HPDE6-E6E7 (cell line): ENCODE data around the gene FBXL13.
"Not testable (repeated sequence)": the region's sequence is repeated elsewhere in the genome, so short reads cannot be mapped to it uniquely, and the experiment has no call there.

Experiments
- DNase-seq: peaks from one replicate; pipeline ENCODE4 v3.0.0; 2011; ENCODE audit warnings: missing footprints; ENCODE audit errors: extremely low spot score

Gene FBXL13

DNA sequence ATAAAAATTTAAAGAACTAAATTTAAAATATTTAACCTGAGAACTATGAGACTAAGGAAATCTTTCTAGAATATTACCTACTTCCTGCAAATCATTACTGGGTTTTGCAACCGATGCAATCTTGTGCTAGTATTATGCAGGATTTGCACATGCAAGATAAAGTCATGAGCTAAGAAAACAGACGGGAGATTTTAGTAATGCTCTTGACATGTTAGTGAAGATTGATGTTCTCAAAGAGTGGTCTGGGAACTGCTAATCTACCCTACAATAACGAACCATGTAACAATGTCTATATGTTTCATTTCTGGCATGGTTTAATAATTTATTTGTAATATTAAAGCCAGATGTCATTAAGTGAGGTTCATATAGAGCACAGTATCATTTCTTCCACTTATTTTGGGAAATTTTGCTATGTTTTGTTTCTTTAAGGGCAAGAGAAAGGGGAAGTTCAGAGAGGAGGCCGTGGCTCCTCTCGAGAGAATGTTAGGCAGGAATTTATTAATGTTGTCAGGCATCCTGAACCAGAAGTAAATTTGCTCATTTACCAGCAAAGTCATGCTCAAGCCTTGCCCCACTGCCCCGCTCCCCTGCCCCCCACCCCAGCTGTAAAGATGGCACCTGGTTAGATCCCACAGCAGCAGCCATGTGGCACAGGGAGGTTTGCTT, 139.0 kb downstream of the FBXL13 start:
- no peak for DNase-seq

DNA sequence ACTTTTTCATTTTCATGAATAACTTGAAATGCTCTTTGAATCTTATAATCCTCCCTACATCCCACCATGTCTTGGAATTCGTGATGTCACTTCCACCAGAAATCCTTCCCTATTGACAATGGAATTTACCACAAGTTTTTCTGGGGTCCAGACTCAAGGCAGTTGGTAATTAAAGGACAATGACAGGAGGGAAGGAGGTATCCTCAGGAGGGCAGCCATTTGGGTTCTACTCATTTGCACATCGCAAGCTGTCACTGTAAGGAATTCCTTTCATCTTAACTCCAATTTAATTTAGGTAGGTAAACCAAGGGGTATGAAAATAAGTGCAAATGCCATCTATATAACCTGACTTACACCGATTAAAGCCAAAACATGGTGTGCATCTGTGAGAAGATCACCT, 139.9 kb downstream of the FBXL13 start:
- DNase-seq = no peak

DNA sequence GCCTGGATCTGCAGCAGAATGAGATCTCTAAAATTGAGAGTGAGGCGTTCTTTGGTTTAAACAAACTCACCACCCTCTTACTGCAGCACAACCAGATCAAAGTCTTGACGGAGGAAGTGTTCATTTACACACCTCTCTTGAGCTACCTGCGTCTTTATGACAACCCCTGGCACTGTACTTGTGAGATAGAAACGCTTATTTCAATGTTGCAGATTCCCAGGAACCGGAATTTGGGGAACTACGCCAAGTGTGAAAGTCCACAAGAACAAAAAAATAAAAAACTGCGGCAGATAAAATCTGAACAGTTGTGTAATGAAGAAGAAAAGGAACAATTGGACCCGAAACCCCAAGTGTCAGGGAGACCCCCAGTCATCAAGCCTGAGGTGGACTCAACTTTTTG, 140.4 kb downstream of the FBXL13 start:
- DNase-seq = no peak

DNA sequence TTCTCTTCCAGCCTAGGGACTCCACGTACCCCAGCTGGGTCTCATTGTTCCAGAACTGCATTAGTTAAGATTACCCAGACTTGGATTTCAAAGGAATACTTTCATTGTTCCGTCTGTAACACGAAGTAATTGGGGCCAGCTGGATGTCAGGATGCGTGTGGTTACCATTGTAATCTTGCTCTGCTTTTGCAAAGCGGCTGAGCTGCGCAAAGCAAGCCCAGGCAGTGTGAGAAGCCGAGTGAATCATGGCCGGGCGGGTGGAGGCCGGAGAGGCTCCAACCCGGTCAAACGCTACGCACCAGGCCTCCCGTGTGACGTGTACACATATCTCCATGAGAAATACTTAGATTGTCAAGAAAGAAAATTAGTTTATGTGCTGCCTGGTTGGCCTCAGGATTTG, 140.8 kb downstream of the FBXL13 start:
- DNase-seq = no peak

DNA sequence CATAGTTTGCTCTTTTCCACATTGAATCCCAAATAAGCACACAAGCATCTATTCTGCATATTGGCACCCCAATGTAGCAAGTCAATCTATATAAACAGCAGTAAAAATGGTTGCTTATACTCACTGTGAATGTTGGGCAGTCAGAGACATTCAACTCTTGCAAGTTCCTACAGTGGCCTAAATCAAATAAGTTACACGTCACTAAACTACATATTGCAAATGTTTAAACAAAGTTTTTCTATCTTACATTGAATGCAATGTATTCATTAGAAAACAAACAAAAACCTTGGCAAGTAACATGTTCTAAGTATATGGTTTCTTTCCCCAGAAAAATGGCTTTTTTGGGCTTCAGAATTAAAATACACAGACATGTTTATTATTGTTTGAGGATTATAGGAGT, 142.8 kb downstream of the FBXL13 start:
- DNase-seq = no peak

DNA sequence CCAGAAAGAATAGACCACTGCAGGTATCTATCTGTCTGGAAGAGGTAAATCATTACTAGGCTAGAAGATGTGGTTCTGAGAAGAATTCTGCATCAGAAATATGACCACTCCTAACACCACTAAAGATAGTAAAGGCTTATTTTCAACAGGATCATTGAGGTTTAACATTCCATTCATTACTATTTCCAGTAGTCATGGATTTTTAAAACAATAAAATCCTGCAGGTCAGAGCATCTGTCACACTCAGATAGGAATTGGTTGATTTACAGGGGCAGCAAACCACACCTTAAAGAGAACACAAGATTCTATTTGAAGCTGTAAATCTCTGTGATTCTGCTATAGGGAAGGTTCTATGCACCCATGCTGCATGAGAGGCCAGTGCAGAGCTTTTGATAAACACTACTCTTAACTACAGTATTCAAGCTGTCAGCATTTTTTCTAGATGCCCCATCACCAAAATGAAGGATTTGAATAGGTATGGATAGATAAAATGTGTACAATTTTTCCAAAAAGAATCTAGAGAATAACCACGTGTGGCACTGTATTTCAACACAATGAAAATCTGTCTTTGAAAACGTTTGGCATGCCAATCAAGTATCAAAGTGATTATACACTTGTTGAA, 147.2 kb downstream of the FBXL13 start:
- no peak for DNase-seq

DNA sequence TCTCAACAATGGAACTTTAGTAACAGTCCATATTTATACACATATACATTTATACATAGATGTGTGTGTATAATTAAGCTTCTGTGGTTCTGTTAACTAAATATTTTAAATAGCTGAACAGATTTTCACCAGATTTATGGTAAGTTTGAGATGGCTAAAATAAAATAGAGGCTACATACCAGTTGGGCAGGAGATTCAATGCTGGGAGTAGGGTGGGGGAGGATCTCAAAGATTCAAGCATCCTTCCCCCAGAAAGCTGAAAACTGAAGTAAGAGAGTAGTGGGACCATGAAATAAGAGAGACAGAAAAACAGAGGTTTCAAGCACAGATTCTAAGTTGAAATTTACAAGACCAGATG, 147.8 kb downstream of the FBXL13 start:
- DNase-seq = no peak

DNA sequence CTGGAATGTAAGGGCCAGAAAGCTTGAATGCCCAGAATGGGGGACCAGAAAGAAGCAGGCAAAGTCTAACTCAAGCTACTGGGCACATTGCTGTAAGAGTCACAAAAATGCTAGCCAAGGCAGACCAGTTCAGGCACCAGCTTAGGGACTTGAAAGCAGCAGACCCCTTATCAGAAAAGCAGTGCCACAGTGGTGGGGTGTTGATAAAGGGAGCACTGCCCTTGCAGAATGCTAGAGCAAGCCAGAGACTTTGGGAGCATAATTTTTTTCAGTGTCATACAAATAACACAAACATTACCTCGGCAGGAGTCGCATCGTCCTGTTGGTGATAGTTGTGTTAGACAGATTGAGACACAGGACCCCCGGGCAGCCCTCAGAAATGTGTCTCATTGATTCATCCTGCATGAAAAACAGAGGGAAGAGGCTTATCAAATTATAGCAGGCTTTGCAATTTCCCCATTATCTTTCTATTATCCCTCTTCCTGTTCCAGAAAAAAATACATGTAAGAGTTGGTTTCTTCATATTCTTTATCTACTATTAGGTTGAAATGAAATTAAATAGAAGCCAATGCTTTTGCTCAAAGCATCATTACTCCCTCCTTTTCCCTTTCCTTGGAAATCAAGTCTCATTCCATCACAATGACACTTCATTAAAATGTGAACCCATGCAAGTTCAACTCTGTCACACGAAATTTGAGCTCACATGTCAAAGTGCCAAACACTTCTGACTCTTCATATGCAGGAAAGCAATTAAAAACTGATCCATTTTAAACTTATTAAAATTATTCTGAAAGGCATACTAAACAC, 148.4 kb downstream of the FBXL13 start:
- DNase-seq = no peak

DNA sequence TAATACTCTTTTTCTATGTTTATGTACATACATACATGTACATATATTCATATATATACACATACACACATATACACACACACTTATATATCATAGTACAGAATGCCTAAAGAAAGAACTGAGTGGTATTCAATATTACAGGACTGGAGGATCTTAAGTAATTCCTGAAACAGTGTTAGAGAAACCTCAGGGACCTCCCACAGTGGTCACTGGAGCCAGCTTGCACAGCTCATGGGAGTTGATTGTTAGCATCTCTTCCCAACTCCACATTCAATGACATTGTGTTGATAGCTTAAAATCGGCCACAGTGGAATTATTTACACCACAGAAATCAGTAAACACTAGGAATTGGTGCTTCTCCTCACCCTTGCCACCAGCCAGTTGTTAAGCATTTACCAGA, 155.8 kb downstream of the FBXL13 start:
- DNase-seq = no peak

DNA sequence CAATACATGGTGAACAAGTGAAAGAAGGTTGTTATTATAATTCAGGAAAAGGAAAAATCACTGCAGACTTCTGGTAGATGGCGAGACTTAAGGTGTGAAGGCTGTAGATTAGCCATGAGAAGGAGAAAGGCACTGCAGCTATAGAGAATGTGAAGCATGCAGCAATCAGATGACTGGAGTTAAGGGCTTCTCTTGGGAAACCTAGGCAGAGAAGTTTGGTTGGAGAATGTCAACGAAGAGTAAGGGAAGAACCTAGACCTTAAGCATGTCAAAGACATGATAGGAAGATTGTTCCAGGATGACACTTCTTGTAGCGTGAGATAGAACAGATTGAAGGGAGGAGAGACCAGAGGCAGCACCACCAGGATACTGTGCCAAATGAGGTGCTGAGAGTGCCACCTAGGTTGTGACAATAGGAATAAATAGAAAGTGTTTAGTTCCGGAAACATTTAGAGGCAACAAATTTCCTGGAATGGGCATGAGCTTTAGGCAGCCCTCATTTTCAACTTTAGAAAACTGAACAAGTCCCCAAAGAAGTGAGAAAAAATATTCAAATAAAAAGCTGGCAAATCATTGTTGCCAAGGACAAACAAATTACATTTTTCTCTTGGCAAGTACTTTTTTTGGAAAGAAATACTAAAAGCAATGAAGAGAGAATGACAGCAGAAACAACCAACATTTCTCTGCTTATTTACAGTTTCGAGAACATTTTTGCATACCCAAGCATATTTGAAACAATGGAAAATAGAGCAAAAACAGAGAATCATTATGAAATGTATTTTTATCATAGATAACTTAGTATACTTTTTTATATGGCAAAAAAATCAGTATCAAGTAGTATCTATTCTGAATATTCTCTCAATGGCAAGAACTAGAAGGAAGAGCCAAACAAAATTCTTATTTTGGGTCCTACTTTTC, 156.9 kb downstream of the FBXL13 start:
- DNase-seq = no peak

DNA sequence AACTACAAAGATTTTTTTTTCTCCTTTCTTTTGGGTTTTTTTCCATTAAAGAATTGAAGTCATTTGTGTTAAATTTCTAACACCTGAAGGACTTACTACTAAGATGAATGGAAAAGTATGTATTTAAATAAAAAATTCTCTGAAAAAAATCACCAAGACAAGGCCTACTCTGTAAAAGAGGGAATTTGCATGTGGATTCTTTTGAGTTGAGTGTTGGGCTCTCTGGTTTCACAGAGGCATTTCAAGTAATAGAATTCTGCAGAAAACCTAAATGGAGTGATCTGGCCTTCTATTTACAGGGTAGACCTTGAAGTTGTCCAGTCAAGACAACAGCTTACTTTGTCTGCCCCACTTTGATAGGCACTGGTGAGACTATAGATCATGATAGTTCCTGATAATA, 157.7 kb downstream of the FBXL13 start:
- no peak for DNase-seq

DNA sequence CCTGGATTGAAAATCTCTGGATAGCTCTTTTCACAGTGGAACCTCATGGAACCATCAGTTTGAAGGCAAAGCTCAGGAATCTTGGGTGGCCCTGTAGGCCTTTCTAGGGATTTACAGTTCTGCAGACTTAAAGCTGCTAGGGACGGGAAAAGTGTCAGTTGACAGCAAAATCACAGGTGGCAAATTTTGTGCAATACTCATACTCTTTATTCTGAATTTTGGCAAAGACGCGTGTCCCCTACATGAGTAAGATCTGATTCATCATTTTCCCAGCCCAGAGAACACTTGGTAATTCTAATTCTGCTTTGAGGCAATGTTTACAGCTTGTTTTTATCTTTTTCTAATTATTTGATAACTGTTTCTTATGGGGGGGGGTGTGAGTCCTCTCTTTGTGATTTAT, 158.2 kb downstream of the FBXL13 start:
- DNase-seq = no peak

DNA sequence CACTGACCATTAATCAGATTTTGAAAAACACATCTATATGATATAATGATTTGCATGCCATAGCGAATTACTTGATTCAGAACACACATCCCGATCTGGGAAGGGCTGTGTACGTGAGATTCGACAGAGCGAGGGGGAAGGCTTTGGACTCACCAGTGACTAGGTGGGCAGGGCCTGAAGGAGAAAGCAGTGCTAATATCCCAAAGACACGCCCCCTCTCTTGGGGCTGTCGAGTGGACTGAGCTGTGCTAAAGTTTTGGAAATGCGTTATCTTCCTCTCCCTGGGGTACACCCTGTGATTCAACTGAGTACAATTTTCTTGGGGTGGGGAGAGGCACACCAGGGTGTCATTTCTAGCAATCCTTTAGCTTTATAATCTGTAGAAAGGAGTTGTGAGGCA, 160.0 kb downstream of the FBXL13 start:
- DNase-seq = no peak

DNA sequence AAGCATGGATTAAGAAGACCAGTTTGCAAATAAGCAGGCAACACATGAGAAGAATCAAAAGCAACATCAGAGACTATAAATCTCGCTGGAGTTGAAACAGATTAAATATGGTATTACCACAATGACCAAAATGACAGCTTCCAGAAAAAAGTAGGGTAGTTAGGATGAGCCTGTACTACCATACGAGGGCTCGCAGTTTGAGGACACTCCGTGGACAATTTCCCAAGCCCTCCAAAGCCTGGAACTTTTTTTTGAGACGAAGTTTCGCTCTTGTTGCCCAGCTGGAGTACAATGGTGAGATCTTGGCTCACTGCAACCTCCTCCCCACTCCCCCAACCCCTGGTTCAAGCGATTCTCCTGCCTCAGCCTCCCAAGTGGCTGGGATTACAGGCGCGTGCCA, 160.8 kb downstream of the FBXL13 start:
- DNase-seq = no peak

DNA sequence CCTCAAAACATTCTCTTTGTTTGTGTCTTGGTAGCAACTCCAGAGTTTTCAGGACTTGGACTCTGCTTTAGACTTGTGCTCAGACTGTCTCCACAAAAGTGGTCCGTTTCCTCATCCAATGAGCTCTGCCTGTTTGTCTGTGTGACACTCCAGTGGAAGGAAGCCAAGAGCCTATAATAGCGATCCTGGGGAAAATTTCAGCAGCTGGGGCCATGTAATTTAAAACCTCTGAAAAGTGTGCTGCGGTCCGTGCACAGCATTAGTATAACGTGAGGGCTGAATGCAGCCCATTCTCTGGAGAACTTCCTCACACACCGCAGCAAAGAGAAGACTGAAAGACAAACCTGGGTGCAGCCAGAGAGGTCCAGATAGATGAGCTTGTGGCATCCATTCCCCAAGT, 161.9 kb downstream of the FBXL13 start, which contains the start of gene LRRC17:
LRRC17 (plus strand) TSS at position 259 of the 400 bp plus-strand sequence. CDS start 20,914 bp downstream, outside the sequence.
- DNase-seq = no peak

DNA sequence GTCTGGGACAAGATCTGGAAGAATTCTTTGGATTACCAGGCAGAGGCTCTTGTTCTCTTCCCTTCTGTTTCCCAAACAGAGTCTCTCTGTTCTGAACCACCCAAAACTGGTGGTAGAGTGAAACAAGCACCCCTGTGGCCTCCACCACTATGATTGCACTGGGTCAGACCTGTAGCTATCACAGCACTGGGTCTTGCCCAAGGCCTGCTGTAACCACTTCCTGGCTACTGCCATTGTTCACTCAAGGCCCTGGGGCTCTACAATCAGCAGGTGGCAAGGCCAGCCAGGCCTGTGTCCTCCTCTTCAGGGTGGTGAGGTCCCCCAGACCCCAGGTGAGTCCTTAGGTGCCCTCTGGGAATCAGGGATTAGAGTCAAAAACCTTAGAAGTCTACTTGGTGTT, 165.9 kb downstream of the FBXL13 start:
- no peak for DNase-seq

DNA sequence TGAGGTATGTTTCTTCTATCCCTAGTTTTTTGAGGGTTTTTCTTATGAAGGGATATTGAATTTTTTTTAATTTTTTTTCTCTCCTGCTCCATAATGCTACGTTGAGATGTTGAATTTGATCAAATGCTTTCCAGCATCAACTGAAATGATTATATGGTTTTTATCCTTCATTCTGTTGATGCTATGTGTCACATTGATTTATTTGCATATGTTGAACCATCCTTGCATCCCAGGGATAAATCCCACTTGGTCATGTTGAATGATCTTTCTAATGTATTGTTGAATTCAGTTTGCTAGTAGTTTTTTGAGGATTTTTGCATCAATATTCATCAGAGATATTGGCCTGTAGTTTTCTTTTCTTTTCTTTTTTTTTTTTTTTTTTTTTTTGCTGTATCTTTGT, 171.0 kb downstream of the FBXL13 start:
- not testable (repeated sequence) for DNase-seq

DNA sequence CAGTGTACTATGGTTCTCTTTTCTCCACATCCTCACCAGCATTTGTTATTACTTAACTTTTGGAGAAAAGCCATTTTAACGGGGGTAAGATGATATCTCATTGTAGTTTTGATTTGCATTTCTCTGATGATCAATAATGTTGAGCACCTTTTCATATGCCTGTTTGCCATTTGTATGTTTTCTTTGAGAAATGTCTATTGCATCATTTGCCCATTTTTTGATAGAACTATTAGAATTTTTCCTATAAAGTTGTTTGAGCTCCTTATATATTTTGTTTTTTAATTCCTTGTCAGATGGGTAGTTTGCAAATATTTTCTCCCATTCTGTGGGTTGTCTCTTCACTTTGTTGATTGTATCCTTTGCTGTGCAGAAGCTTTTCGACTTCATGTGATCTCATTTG, 172.5 kb downstream of the FBXL13 start:
- not testable (repeated sequence) for DNase-seq

DNA sequence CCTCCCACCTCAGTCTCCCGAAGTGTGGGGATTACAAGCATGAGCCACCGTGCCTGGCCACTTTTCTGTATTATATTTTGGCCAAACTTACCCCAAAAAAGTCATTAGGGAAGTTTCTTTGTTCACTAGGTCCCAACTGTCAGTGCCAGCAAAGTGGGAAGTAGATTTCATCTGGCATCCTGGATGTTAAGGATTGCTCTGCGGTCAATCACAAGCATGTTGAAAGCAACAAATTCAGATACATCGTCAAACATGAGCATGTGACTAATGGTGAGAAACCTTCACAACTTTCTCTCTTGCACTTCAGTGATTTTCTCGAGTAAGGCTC, 176.1 kb downstream of the FBXL13 start:
- no peak for DNase-seq

DNA sequence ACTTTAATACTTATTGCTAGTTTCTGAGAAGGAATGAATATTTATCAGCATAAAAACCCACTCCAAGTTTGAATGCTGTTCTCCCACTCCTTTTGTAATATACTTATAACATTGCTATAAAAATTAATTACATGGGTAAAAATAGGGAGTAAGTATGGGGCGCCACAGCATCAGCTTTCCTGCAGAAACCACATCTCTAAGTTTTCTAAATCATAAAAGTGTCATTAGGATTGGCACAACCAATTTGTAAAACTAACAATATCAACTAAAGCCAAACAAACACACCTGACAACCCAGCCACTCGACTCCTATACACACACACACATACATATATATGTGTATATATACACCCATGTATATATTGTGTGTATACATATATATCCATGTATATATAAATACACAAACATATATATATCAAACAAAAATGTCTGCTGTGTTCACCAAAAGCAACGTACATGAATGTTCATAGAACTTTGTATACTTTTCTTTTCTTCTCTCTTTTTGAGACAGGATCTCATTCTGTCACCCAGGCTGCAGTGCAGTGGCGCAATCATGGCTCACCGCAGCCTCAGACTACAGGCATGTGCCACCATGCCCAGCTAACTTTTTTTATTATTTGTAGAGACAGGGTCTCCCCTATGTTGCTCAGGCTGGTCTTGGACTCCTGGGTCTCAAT, 176.6 kb downstream of the FBXL13 start:
- no peak for DNase-seq

DNA sequence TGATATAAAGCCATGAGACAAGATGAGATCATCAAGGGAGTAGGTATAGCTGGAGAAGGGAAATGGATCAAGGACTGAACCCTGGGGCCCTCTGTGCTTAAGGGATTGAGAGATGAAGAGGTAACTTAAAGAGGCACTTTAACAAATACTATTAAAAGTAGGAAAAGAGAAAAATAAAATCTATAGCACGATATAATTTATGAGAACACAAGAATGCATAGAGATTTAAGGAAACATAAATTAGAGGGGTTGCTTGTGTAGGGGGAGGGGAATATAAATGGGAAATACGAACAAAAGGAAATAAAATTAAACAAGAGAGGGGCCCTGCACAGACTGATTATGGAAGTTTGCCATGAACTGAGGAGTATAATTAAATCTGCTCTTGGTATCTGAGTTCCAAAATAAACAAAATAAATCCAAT, 177.4 kb downstream of the FBXL13 start:
- DNase-seq = no peak
